T-helper 2 cell treated with Interferon-gamma antibody and Interleukin-4, amounts not matched to agents 100 ng/mL and 5 ng/mL, for 36 hours (primary cell): ENCODE data around the gene SLC12A6. TPM values are rescaled to one million over a fixed set of nuclear protein-coding genes. Genes with fewer than 3 reads are reported as not detected.
"Not testable (repeated sequence)": the region's sequence is repeated elsewhere in the genome, so short reads cannot be mapped to it uniquely, and the experiment has no call there.

ENCODE experiments used
- intact Hi-C: fragments of 100-400 bp; cut with micrococcal nuclease; formaldehyde crosslinking; loops from one replicate; pipeline ENCODE4 v1.15.1; 2023
- total RNA-seq: library from RNA; stranded (reverse); gene quantifications from 2 replicates; pipeline ENCODE4 v1.2.3, GENCODE V29; 2022

Gene SLC12A6
- total RNA-seq, 1 donor from 2014 or later = 43.4 TPM

DNA sequence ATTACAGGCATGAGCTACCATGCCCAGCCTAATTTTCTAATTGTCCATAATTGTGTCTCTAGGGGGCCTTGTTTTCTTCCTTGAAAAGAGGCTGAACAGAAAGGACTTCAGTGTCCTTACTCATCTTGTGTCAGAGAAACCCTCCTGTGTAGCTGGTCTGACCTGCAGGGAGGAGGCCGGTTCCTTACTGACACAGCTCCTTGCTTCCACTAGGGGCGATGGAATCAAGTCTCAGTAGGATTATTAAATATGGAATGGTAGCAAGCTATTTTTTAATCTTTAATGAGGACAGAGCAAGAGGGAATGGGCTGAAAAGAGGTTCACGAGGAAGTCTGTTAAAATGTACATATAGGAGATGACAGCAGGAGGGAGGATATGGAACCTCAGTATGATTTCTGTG, 20.8 kb upstream of the SLC12A6 start:
- intact Hi-C loops = no loop called here

DNA sequence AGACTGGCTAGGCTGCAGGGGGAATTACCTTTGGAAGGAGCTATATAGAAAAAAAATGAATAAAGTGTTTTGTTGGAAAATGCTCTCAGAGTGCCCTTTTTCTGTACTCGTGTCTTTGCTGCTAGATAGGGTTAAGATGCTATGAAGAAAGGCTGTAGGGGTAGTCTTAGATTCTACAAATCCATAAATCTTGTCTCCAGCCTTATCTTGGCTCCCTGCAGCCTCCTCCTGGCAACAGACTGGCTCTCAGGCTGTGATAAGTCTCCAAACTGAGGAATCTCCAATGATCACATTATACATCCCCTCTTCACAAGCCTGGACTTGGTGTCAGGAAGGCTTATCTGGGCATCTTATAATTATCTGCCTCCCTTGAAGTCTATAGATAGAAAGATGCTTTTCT, 20.1 kb upstream of the SLC12A6 start:
- intact Hi-C loops = no loop called here

DNA sequence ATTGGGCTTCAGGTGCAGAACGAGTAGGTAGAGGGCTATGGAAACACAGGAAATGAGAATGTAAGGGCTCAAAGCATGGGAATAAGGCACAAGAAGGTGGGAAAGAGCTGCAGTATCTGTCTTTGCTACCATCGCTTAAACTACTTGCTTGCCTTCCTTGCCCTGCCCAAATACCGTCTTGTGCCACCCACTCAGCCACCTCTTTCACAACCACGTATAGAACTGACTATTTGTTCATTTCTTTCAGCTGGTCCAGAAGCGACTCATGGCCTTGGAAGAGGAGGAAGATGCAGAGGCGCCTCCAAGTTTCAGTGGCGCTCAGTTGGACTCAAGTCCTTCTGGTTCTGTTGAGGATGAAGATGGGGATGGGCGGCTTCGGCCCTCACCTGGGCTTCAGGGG, 17.7 kb upstream of the SLC12A6 start:
- intact Hi-C loops = no loop called here

DNA sequence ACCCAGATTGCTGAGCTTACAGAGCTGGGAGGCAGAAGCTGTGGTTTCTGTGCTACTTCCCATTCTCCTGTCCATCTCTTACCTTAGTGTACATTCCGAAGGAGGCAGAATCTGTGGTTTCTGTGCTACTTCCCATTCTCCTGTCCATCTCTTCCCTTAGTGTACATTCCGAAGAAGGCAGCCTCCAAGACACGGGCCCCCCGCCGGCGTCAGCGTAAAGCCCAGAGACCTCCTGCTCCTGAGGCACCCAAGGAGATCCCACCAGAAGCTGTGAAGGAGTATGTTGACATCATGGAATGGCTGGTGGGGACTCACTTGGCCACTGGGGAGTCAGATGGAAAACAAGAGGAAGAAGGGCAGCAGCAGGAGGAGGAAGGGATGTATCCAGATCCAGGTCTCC, 16.7 kb upstream of the SLC12A6 start:
- intact Hi-C loops = no loop called here

DNA sequence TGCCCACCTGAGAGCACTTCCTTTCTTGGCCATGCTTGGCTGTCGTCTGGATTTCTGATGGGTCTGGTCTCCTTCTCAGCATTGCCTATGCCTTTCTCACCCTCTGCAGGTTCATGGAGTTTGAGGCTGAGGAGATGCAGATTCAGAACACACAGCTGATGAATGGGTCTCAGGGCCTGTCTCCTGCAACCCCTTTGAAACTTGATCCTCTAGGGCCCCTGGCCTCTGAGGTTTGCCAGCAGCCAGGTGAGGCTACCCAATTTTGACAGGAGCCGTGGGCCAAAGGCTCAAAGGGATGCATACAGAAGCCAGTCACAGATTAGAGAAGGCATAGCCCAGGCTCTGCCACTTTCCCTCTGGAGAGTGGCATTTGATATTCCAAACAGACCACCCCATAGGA, 16.0 kb upstream of the SLC12A6 start:
- intact Hi-C loops = no loop called here

DNA sequence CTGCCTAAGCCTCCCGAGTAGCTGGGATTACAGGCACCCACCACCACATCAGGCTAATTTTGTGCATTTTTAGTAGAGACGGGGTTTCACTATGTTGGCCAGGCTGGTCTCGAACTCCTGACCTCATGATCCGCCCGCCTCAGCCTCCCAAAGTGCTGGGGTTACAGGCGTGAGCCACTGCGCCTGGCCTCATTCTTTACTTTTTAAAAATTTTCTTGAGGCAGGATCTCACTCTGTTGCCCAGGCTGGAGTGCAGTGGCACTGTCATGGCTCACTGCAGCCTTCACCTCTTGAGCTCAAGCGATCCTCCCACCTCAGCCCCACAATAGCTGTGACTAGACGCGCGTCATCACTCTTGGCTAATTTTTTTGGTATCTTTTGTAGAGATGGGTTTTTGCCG, 15.4 kb upstream of the SLC12A6 start:
- intact Hi-C loops = not testable (repeated sequence)

DNA sequence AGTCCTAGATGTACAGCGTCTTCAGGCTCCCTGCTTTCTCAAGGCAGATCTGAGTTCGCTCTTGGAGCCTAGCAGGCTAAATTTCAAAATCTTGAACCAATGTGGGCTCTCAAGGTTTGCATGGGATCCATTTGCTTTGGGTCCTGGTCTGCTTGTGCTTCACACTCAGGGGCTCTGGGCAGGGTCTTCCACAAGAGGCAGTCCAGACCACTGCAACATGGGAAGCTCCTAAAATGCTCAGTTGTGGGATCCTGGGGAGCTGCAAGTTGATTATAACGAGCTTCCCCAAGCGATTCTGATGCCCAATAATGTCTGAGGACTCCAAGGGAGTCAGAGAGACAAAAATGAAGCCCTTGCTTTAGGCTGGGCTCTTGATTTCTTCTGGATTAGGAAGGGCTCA, 12.2 kb upstream of the SLC12A6 start:
- intact Hi-C loops = no loop called here

DNA sequence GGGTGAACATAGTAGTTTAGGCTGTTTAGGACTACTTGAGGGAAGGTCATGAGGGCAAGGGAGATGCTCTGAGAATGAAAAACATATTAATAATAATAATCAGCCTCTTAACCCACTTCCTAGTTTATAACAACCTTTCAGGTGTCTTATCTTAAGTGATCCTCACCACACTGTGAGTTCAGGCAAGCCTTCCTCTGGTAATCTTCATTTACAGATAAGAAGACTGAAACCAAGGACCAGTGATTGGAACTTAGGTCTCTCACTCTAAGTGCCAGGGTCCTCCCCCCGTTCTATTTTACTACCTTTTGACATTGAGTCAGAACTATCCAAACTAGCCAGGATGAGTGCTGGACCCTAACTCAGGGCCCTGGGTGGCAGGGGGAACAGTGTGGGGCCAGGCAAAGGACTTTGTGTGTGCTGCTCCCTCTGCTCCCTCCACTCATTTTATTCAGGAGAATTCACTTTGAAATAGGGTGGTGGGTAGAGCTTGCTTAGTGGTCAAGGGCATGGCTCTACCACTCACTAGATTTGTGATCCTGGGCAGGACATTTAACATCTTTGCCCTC, 11.2 kb upstream of the SLC12A6 start:
- intact Hi-C loops = no loop called here

DNA sequence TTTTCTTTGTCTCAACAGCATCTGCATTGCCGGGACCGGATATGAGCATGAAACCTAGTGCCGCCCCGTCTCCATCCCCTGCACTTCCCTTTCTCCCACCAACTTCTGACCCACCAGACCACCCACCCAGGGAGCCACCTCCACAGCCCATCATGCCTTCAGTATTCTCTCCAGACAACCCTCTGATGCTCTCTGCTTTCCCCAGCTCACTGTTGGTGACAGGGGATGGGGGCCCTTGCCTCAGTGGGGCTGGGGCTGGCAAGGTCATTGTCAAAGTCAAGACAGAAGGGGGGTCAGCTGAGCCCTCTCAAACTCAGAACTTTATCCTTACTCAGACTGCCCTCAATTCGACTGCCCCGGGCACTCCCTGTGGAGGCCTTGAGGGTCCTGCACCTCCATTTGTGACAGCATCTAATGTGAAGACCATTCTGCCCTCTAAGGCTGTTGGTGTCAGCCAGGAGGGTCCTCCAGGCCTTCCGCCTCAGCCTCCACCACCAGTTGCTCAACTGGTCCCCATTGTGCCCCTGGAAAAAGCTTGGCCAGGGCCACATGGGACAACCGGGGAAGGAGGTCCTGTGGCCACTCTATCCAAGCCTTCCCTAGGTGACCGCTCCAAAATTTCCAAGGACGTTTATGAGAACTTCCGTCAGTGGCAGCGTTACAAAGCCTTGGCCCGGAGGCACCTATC, 10.5 kb upstream of the SLC12A6 start:
- intact Hi-C loops = no loop called here

DNA sequence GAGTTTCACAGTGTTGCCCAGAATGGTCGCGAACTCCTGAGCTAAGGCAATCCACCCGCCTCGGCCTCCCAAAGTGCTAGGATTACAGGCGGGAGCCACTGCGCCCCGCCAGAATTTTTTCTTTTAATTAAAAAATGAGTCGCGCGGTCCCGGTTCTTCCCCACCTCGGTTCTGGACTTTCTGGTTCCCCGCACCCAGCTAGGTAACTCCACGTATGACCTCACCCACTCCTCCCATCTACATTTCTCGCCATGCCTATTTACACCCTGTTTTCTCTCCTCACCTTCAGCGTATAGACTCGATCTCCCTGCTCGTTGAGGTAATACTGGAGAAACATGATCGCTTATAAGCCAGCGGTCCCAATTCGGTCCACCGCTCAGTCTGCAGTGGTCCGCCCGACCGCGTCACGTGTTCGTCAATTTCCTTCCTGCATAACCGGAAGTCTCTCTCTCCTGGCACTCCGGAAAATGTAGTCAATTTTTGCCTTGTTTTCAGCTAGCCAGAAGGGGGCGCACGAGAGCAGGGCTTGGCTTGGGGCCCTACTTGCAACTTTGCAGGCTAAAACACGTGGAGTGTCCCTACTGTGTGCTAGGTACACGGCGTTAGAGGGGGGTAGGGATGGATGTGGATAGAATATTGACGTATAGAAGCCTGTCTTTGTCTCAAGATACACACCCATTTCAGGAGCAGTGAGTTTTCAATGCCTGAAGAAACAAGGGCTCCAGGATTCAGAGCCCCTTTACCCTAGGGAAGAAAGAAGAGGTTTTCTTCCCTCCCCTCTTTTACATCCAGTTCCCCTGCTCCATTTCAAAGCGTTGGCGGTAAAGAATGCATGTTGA, 5.4 kb upstream of the SLC12A6 start, which contains the start of the genes NOP10 and NUTM1:
Gene NOP10 (minus strand): TSS at position 400 of the 839 bp plus-strand sequence. CDS start 63 bp downstream, at position 337.
Gene NUTM1 (plus strand): TSS at position 579 of the 839 bp plus-strand sequence. CDS start 382 bp downstream, outside the sequence.
- intact Hi-C loops = loop anchor here (1.0 to 2.0 kb wide), 4 partner anchors 24 to 245 kb away; partner anchors contain the start of genes GOLGA8A and LPCAT4

DNA sequence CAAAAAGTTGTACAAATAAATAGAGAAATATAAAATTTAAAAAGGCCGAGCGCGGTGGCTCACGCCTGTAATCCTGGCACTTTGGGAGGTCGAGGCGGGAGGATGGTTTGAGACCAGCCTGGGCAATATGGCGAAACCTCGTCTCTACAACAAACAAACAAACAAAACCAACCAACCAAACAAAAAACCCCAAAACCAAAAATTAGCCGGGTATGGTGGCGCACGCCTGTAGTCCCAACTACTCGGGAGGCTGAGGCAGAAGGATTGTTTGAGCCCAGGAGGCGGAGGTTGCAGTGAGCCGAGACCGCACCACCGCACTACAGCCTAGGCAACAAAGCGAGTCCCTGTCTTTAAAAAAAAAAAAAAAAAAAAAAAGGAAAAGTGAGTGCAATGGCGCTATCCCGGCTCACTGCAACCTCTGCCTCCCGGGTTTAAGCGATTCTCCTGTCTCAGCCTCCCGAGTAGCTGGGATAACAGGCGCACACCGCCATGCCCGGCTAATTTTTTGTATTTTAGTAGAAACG, 4.7 kb upstream of the SLC12A6 start:
- intact Hi-C loops = loop anchor here (1.0 to 2.0 kb wide), 2 partner anchors 95 to 101 kb away; partner anchors contain the start of gene GOLGA8A

DNA sequence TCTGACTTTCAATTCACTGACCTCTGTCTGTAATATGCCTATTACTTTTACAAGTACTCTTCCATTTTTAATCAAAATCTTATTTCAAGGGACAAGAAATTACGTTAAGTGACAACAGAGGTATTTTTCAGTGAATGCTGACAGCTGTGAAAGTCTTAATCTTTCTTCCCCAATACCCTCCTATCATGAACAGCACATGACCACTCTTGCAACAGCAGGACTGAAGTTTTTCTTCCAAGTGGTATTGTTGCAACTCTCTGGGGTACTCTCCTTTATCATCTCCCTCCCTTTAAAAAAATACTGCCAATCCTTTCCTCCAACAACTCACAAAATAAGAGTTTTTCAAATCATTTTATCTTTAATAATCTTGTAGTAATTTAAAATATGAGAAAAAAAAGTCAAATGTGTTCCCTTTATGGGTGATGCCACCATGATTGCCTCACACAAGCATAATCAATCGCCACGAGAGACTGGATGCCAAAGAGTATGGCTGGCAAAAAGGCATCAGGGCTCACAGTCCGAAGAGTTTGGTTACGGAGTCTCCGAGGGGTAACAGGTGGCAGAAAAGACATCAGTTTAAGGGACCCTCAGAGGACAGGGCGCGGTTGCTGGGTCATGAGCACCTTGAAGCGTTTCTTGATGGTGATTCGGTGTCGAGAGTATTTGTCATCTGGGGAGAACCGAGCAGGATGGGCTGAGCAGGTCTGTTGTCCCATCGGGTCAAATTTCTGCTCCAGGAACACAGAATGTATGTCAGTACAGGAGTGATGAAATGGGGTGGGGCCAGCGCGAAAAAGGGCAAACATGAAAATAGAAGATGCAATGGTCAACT, 4.0 kb upstream of the SLC12A6 start:
- intact Hi-C loops = loop anchor here (1.0 to 2.0 kb wide), 2 partner anchors 95 to 100 kb away; partner anchors contain the start of gene GOLGA8A

DNA sequence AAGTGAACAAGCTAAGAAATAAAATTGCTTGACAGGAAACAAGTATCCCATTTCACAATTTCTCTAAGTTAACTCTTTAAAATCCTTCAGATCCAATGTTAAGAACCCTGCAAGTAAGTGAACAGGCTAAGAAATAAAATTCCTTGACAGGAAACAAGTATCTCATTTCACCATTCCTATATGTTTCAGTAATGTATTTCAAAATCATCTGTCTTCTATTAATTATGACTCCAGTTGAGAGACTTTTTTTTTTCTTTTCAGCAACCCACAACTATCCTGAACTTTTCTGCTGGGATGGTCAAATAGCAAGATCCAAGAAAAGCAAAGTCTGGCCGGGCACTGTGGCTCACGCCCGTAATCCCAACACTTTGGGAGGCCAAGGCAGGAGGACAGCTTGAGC, 2.4 kb upstream of the SLC12A6 start:
- intact Hi-C loops = loop anchor here (2.0 to 5.0 kb wide), 2 partner anchors 115 to 242 kb away; partner anchors contain the start of genes EMC4 and GOLGA8B

DNA sequence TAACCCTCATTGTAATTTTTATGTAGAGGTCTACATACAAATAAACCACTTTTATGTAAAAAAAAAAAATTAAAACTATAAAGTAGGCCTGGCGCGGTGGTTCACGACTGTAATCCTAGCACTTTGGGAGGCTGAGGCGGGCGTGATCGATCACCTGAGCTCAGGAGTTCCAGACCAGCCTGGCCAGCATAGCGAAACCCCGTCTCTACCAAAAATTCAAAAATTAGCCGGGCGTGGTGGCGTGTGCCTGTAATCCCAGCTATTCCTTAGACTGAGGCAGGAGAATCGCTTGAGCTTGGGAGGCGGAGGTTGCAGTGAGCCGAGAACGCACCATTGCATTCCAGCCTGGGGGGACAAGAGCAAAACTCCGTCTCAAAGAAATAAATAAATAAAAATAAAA, 766 bp upstream of the SLC12A6 start:
- intact Hi-C loops = loop anchor here (2.0 to 5.0 kb wide), 2 partner anchors 114 to 244 kb away; partner anchors contain the start of genes EMC4 and GOLGA8B

DNA sequence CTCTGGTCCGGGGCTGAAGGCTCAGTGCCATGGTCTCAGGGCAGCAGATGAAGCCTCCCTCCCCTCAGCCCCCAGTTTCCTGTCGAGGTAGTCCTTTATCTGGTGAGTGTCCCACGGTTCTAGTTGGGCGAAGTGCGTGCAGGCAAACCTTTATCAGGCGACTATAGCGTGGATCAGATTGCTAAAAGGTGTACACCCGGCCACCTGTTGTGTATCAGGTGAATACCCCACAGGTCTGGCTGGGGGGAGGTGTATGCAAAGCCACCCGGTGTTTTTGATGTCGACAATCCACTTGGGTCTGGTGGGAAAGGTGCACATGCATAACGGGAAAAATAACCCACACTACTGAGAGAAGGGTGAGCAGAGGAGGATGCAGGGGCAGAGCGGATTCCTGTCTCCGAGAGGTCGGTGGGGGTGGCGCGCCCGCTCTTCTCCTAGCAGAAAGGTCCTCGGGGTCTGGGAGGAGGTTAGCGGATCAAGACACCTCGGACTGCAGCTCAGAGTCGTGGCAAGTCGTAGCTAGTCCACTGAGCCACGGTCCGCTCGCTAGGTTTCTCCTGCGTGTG, 507 bp downstream of the SLC12A6 start:
- intact Hi-C loops = loop anchor here (1.0 to 5.0 kb wide), 3 partner anchors 30 to 245 kb away; partner anchors contain the start of genes EMC7, GOLGA8B and LPCAT4

DNA sequence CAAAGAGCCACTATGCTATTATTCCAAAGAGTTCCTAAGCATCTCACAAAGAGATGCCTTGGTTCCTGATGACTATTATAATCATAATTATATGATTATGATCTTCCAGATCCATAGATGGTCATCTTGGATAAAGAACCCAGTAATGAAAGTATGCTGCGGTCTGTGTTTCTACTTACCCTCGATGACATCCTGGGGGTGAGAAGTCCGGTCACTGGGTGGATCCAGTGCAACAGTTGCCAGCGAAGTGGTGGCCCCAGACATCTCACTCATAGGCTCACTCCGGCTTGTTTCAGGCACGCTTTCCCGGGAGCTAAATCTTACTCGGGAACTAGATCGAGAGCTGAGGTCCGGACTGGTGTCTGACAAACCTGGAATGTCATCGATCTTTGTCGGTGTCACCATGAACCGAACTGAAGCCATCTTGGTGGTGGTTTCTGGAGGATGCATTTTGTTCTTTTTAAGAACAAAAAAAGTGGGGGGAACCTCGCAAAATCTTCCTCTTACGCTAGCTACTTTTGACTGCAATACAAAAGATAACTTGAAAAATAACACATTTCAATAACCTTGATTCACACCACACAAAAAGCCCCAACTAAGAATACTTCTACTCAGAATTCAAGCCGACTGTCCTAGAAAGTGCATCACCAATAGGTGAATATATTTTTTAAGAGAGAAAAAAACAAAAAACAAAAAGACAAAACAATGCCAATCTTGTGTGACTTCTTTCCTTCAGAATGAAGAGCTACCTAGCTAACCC, 1.2 kb downstream of the SLC12A6 start:
- intact Hi-C loops = loop anchor here (2.0 to 5.0 kb wide), 2 partner anchors 236 to 246 kb away; partner anchors contain the start of genes EMC7 and GOLGA8B

DNA sequence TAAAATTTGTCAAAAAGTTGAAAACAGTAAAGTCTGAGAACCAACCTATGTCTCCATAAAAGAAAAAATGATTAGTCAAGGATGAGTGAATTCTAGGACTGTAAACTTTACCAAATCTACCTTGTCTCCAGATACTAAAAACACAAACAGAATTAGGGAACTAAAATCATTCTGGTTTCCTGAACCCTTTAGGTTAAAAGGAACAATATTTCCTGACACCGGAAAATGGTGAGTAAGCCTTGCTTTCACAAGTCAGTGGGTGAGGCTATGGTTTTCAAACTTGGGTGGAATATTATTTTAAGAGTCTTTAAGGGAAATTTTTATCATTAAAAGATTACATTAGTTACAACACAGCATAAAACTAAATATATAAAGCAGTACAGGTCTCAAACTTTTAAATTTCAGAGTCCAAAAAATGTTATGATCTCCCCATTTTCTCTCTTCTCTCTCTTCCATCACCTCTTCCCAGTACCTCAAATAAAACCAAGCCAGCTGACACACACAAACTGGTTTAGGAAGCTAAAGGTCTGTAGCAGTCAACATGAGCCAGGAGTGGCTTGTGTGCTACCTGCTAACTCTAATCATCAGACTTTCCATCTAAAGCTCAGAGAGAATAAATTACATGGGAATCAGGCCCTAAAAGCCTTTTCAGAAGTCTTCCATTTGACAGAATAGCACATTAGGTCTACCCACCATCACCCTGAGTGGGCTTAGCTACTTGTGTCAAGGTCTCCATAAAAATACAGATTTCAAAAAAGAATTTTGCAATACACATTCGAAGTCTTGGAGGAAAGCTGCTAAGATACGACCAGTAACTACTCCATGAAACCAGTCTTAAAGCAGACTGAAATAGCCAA, 2.2 kb downstream of the SLC12A6 start:
- intact Hi-C loops = loop anchor here (2.0 to 5.0 kb wide), 2 partner anchors 235 to 247 kb away; partner anchors contain the start of genes EMC7 and GOLGA8B

DNA sequence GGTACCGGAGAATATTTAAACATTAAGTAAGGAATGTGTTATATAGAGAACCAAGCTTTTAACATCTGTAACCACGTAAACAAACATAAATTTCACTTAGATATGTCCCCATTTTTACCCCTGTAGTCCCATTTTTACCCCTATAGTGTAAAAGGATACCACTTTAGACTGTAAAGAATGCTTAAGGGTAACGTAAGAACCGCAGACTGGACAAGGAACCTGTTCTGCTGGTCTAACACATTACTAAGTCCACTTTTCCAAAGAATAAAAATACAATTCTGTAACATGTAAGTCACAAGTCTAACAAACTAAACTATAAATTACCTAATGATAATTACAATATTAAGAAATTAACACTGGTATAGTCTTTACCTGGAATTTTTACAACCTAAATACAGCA, 2.9 kb downstream of the SLC12A6 start:
- intact Hi-C loops = loop anchor here (5.0 kb wide), 1 partner anchor 248 kb away; the partner anchor contains the start of gene GOLGA8B
